Measurements from ENCODE around the gene ARHGEF9.
"Not testable (repeated sequence)": the region's sequence is repeated elsewhere in the genome, so short reads cannot be mapped to it uniquely, and the experiment has no call there.

ARHGEF9 gene

DNA sequence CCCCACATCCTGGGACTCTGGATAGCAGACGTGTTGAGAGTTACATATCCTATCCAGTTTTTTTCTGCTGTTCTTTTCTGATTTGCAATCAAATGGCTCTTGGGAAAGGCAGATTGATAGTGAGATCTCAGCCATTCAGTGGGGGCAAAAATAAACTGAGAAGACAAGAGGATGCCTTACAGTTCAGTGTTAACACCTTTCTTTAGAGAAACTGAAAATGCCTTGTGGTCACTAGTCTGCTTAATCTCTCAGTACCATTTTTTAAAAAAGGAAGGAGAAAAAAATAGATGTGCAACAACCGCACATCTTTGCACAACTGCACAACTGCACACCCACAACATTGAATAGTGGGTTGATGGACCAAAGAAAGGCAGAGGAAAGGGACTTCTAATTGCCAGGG, 109.3 kb downstream of the ARHGEF9 start:
- H3K4me1 Mint-ChIP-seq (ENCODE audit: low read depth in 2 of 2) = no peaks in the 10 kb centered on the region
- H3K27ac Mint-ChIP-seq = no peak overlapping the region
- H3K36me3 Mint-ChIP-seq (ENCODE audit: insufficient read depth) = peaks cover 9% of the 10 kb centered on the region
- ATAC-seq (replicated peaks) = no peak
- H3K27me3 Mint-ChIP-seq = no peaks in the 10 kb centered on the region
- no peaks in the 10 kb centered on the region for H3K9me3 Mint-ChIP-seq
- no peak for DNase-seq
- H3K4me3 Mint-ChIP-seq = no peak overlapping the region

DNA sequence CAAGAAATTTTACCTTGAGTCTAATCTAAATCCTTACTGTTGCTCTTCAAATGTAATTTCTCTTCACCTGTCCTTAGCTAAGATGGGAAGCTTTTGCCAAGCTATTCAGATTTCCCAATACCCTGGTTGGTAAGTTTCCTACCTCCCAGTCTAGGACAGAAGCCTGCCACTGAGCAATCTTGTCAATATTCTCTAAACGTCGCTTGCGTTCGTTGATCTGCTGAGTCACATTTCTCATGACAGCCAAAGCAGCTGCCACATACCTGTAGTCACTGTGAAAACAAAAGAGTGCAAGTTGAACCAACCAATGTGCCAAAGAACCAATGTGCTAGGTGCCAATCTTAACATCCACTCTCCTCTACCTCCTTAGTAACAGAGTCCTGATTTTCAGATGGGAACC, 111.1 kb downstream of the ARHGEF9 start:
- Mint-ChIP-seq H3K9me3 (no peaks in the 10 kb centered on the region), H3K4me3 (no peak overlapping the region), H3K36me3 (ENCODE audit: insufficient read depth) (peaks cover 9% of the 10 kb centered on the region), H3K4me1 (ENCODE audit: low read depth in 2 of 2) (no peaks in the 10 kb centered on the region), H3K27me3 (no peaks in the 10 kb centered on the region), H3K27ac (no peak overlapping the region)
- DNase-seq (no peak), ATAC-seq (replicated peaks) (no peak)

DNA sequence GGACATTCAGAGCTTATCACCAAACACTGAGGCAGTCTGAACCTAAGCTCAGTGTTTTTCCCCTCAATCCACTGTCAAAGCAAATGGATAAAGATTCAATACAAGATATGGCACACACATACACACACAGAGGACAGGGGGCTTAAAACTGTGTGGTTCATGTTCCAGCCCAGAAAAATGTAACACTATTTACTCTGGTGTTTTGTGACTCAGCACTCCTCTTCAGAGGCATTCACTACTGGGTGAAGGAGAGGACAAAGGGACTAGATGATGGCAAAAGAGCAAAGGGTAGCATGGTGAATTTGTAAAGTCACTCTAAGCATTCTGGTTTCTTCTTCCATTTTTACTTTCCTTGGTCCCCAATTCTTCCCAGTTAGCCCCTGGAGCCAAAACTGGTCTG, 120.3 kb downstream of the ARHGEF9 start:
- ATAC-seq (replicated peaks) (no peak), DNase-seq (no peak)
- Mint-ChIP-seq H3K4me3 (no peak overlapping the region), H3K36me3 (ENCODE audit: insufficient read depth) (peaks cover 9% of the 10 kb centered on the region), H3K4me1 (ENCODE audit: low read depth in 2 of 2) (no peaks in the 10 kb centered on the region), H3K9me3 (no peaks in the 10 kb centered on the region), H3K27me3 (no peaks in the 10 kb centered on the region), H3K27ac (no peak overlapping the region)

DNA sequence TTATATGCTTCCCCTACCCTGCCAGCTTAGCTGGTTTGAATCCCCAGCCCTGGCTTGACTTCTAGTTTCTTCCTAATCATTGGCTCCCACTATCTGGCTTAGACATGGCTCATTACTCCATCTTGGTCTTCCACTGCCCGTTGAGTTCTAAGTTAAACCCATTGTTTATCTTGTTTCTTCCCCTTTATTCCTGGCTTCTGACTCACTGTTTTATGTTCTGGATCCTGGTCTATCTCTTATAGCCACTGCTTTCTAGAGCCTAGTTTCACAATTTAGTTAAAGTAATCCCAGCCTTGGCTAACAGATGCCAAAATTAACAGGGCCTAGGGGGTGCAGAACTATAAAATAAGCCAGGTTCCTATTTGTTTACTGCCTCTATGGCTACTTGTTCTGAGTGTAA, 120.9 kb downstream of the ARHGEF9 start:
- ATAC-seq (replicated peaks) (no peak), DNase-seq (no peak)
- H3K9me3 Mint-ChIP-seq = no peaks in the 10 kb centered on the region
- H3K27ac Mint-ChIP-seq = no peak overlapping the region
- H3K36me3 Mint-ChIP-seq (ENCODE audit: insufficient read depth) = peaks cover 9% of the 10 kb centered on the region
- H3K4me3 Mint-ChIP-seq = no peak overlapping the region
- no peaks in the 10 kb centered on the region for H3K27me3 Mint-ChIP-seq
- no peaks in the 10 kb centered on the region for H3K4me1 Mint-ChIP-seq (ENCODE audit: low read depth in 2 of 2)

DNA sequence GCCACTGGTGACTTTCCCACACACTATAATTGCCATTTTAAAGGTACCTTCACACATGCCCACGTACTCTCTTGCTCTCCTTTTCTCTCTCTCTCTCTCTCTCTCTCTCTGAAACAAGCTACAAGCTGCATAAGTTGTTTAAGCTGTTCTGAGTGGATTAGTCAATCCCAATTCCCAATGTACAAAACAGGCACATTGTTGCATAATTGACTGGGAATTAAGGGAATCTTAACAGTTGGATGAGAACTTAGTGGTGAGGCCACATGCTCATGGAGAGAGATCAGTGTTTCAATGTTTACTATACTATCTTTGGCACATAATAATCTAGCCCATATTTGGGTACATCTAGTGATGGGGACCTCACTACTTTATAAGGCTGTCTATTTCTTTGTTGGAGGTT, 123.3 kb downstream of the ARHGEF9 start:
- peaks cover 5% of the 10 kb centered on the region for H3K36me3 Mint-ChIP-seq (ENCODE audit: insufficient read depth)
- no peaks in the 10 kb centered on the region for H3K4me1 Mint-ChIP-seq (ENCODE audit: low read depth in 2 of 2)
- ATAC-seq (replicated peaks) (no peak), DNase-seq (no peak)
- no peak overlapping the region for H3K4me3 Mint-ChIP-seq
- no peak overlapping the region for H3K27ac Mint-ChIP-seq
- H3K9me3 Mint-ChIP-seq = no peaks in the 10 kb centered on the region
- H3K27me3 Mint-ChIP-seq = no peaks in the 10 kb centered on the region

DNA sequence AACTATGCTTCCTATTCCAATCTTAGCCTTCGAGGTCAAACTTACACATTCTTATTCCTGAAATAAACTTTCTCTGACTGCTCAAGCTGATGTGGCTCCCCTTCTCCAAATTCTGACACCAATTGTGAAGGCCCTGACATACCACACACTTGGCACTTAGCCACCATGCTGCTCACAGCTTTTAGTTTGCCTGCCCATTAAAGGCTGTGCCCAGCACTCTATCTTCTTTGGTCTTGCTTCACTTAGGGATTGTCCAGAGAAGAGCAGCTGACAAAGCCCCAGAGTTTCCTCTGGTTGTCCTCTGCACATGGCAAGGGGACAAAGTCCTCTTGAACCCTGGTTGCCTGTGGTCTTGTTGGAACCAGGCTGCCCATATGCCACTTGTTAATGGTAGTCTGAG, 126.1 kb downstream of the ARHGEF9 start:
- no peak overlapping the region for H3K4me3 Mint-ChIP-seq
- no peaks in the 10 kb centered on the region for H3K27me3 Mint-ChIP-seq
- no peak for ATAC-seq (replicated peaks)
- no peak for DNase-seq
- no peaks in the 10 kb centered on the region for H3K36me3 Mint-ChIP-seq (ENCODE audit: insufficient read depth)
- H3K4me1 Mint-ChIP-seq (ENCODE audit: low read depth in 2 of 2) = no peaks in the 10 kb centered on the region
- no peaks in the 10 kb centered on the region for H3K9me3 Mint-ChIP-seq
- H3K27ac Mint-ChIP-seq = no peak overlapping the region

DNA sequence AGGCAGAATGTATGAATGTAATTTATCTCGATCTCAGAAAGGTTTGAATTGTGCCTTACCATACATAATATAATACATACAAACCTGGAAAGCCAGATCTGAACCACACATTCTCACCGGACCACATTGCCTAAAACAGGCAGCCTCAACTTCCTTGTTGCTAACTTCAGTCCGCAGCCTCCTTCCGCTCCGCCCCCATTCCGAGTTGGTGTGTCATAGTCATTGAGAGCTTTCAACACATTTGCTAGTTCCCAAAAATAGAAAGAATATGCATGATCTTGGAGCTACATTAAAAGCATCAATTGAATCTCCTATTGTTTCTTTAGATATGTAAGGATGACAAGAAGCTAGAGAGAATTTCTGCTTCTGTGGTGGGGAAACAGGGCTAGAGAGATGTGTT, 127.2 kb downstream of the ARHGEF9 start:
- no peak for DNase-seq
- Mint-ChIP-seq H3K27me3 (no peaks in the 10 kb centered on the region), H3K4me1 (ENCODE audit: low read depth in 2 of 2) (no peaks in the 10 kb centered on the region)

DNA sequence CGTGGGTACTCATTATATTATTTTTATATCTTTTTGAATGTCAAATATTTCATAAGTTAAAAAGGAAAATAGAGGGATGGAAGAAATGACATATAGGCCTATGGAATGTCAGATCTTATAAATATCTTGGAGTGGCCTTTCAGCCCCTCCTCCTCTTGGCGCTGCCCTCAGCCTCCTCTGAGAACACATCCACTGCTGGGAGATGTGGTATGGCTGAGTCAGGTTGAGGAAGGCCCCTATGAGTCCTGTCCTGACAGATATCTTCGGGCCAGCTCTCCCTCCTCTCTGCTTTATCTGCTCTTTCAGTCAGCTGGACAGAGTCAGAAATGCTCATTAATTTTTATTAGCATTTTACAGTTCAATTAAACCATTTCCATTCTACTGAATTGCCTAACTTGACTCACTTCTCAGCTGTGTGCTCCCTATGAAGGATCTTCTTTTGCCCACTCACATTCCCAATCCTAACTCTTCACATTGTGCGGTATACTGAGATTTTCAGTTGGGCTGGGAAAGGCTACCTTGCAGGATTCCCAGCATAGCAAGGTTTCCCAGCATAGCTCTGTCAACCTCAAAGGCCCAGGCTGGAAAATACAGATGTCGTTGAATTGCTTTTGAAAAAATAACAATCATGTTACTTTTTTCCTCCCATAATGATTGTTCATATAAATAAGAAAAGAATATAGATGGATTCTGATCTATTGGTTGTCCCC, 128.0 kb downstream of the ARHGEF9 start:
- no peak for ATAC-seq (replicated peaks)
- Mint-ChIP-seq H3K27me3 (no peaks in the 10 kb centered on the region), H3K9me3 (no peaks in the 10 kb centered on the region), H3K36me3 (ENCODE audit: insufficient read depth) (no peaks in the 10 kb centered on the region), H3K4me1 (ENCODE audit: low read depth in 2 of 2) (no peaks in the 10 kb centered on the region), H3K4me3 (no peak overlapping the region), H3K27ac (no peak overlapping the region)
- DNase-seq = no peak

More for the DNA sequence above, 127.2 kb downstream of the ARHGEF9 start:
- Mint-ChIP-seq H3K36me3 (ENCODE audit: insufficient read depth) (no peaks in the 10 kb centered on the region), H3K4me3 (no peak overlapping the region), H3K27ac (no peak overlapping the region), H3K9me3 (no peaks in the 10 kb centered on the region)
- ATAC-seq (replicated peaks) = no peak

DNA sequence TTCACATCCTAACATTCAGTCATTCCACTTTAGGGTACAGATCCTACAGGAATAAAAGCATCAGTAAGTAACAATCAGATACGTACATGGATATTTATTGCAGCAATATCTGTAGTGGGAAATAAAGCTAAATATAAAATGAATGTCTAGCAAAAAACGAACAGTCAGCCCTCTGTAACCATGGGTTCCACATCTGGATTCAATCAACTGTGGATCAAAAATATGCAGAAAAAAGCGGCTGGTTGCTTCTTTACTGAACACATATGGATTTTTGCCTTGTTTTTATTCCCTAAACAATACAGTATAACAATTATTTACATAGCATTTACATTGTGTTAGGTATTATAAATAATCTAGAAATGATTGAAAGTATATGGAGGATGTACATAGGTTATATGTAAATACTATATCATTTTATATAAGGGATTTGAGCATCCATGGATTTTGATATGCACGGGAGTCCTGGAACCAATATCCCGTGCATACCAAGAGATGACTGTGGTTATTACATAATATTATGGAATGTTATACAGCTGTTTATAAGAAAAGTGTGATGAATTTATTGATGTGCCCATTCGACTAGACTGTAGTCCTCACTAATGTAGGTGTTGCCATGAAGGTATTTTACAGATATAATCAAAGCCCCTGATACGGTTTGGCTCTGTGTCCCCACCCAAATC, 132.8 kb downstream of the ARHGEF9 start:
- Mint-ChIP-seq H3K4me1 (ENCODE audit: low read depth in 2 of 2) (peaks cover 0 to 2% of the 10 kb centered on the region in 2 donors), H3K9me3 (no peaks in the 10 kb centered on the region), H3K4me3 (no peak overlapping the region), H3K27ac (no peak overlapping the region), H3K27me3 (no peaks in the 10 kb centered on the region), H3K36me3 (ENCODE audit: insufficient read depth) (no peaks in the 10 kb centered on the region)
- ATAC-seq (replicated peaks) (no peak), DNase-seq (no peak)

DNA sequence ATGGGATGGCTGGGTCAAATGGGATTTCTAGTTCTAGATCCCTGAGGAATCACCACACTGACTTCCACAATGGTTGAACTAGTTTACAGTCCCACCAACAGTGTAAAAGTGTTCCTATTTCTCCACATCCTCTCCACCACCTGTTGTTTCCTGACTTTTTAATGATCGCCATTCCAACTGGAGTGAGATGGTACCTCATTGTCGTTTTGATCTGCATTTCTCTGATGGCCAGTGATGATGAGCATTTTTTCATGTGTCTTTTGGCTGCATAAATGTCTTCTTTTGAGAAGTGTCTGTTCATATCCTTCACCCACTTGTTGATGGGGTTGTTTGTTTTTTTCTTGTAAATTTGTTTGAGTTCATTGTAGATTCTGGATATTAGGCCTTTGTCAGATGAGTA, 139.3 kb downstream of the ARHGEF9 start:
- not testable (repeated sequence) for H3K9me3 Mint-ChIP-seq; DNase-seq; H3K4me3 Mint-ChIP-seq; H3K27ac Mint-ChIP-seq; H3K4me1 Mint-ChIP-seq (ENCODE audit: low read depth in 2 of 2); ATAC-seq (replicated peaks); H3K27me3 Mint-ChIP-seq; H3K36me3 Mint-ChIP-seq (ENCODE audit: insufficient read depth)

DNA sequence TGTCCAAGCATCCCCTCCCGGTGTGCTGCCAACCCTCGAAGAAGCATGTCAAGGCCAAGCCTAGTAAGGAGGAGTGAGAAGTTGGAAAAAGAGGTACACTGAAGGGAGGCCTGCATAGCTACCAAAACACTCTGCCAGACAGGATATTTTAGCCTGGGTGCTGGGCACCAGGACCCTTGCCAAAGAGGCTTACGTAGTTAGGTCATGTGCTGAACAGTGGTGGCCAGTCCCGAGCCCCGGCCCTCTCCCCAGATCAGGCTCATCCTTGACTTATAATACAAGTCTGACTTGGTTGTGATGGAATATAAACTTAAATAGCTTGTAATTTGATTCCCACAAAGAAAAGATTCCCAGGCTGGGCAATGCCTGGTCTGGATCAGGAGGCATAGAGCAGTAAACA, 149.3 kb downstream of the ARHGEF9 start:
- Mint-ChIP-seq H3K27me3 (no peaks in the 10 kb centered on the region), H3K4me3 (no peak overlapping the region), H3K4me1 (ENCODE audit: low read depth in 2 of 2) (no peaks in the 10 kb centered on the region), H3K36me3 (ENCODE audit: insufficient read depth) (peaks cover 7% of the 10 kb centered on the region), H3K9me3 (peaks cover 0 to 2% of the 10 kb centered on the region in 2 donors), H3K27ac (peak overlapping the region in 1 of 2 donors; percentile 81)
- DNase-seq = no peak
- ATAC-seq (replicated peaks) = no peak

DNA sequence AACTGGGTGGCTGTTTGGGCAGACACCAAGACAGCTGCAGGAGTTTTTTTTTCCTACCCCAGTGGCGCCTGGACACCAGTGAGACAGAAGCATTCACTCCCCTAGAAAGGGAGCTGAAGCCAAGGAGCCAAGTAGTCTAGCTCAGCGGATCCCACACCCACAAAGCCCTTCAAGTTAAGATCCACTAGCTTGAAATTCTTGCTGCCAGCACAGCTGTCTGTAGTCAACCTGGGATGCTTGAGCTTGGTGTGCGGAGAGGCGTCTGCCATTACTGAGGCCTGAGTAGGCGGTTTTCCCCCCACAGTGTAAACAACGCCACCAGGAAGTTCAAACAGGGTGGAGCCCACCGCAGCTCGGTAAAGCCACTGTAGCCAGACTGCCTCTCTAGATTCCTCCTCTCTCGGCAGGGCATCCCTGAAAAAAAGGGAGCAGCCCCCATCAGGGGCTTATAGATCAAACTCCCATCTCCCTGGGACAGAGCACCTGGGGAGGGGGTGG, 171.4 kb downstream of the ARHGEF9 start:
- Mint-ChIP-seq H3K36me3 (ENCODE audit: insufficient read depth) (no peaks in the 10 kb centered on the region), H3K4me1 (ENCODE audit: low read depth in 2 of 2) (no peaks in the 10 kb centered on the region), H3K27ac (no peak overlapping the region), H3K9me3 (no peaks in the 10 kb centered on the region), H3K27me3 (no peaks in the 10 kb centered on the region), H3K4me3 (no peak overlapping the region)
- DNase-seq (no peak), ATAC-seq (replicated peaks) (no peak)

DNA sequence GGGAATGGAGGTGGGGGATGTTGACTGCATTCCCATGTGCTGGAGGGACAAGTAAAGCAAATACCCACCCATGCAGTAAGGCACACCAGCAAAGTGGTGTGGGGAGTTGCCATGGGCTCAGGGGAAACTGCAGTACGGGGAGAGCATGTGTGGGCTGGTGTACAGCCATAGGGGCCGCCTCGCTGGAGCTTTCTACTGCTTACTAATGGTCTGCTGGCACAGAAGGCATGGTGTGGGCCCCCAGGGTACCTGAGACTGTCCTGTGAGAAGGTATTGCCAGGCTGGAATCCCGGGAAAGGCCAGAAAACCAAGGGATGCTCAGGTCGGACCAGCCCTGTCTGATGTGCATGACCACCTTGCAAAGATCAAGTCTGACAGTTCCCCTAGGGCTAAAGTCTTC, 199.1 kb downstream of the ARHGEF9 start:
- H3K4me3 Mint-ChIP-seq = no peak overlapping the region
- DNase-seq (no peak), ATAC-seq (replicated peaks) (no peak)
- H3K4me1 Mint-ChIP-seq (ENCODE audit: low read depth in 2 of 2) = no peaks in the 10 kb centered on the region
- no peaks in the 10 kb centered on the region for H3K9me3 Mint-ChIP-seq
- no peak overlapping the region for H3K27ac Mint-ChIP-seq
- no peaks in the 10 kb centered on the region for H3K36me3 Mint-ChIP-seq (ENCODE audit: insufficient read depth)
- peaks cover 0 to 6% of the 10 kb centered on the region in 2 donors for H3K27me3 Mint-ChIP-seq
